ENCODE measurements around the gene PGM2L1. TPM values are rescaled to one million over a fixed set of nuclear protein-coding genes. Genes with fewer than 3 reads are reported as not detected.
A peak's percentile ranks its signal among the peaks of the same experiment; 100 is the strongest.

PGM2L1 gene
- total and polyA plus RNA-seq, 12 donors, result 0.54 to 27.8 (median 2.2) TPM

GRCh38 chr11:74327076-74327475 lies 71.2 kb downstream of the PGM2L1 start:
- Histone ChIP-seq H3K9me3 (replicated peaks in 1 of 3) (no peaks in the 10 kb centered on the region), H3K4me3 (no peak overlapping the region), H3K36me3 (replicated peaks in 1 of 2) (no peaks in the 10 kb centered on the region), H3K4me1 (replicated peaks in 1 of 2) (peaks cover 5 to 20% of the 10 kb centered on the region in 2 donors), H3K27ac (no peak overlapping the region), H3K27me3 (no peaks in the 10 kb centered on the region)
- intact Hi-C loops (cut with DNase I), result no loop called here
- WGBS, 4 donors, result 83 to 96% (median 91%) methylated on average over 1 of the region's 1 CpG
- no peak for DNase-seq
- TF ChIP-seq CTCF (IDR thresholded peaks at IDR 0.05) (no peak), POLR2A (IDR thresholded peaks at IDR 0.05) (no peak)

- peak in 1 of 7 donors; percentile 9 for DNase-seq
- intact Hi-C loops (cut with DNase I), result no loop called here
- no peak for TF ChIP-seq CTCF (IDR thresholded peaks at IDR 0.05)
- 75 to 82% (median 79%) methylated on average over 5 of the region's 5 CpGs for WGBS, 4 donors
- no peaks in the 10 kb centered on the region for H3K27me3 ChIP-seq
- no peak overlapping the region for H3K4me3 ChIP-seq
- H3K27ac ChIP-seq, result no peak overlapping the region
- H3K36me3 ChIP-seq (replicated peaks in 1 of 2), result no peaks in the 10 kb centered on the region
- H3K4me1 ChIP-seq (replicated peaks in 1 of 2), result peaks cover 5 to 24% of the 10 kb centered on the region in 2 donors
- no peaks in the 10 kb centered on the region for H3K9me3 ChIP-seq (replicated peaks in 1 of 3)
These were observed 71.6 kb downstream of the PGM2L1 start for GRCh38 chr11:74326665-74327064.

GRCh38 chr11:74325649-74326645 lies 72.3 kb downstream of the PGM2L1 start:
- Histone ChIP-seq H3K27ac (peak overlapping the region in 2 of 5 donors; percentile 30 to 48), H3K27me3 (no peaks in the 10 kb centered on the region), H3K9me3 (replicated peaks in 1 of 3) (no peaks in the 10 kb centered on the region), H3K4me3 (no peak overlapping the region), H3K4me1 (replicated peaks in 1 of 2) (peaks cover 5 to 31% of the 10 kb centered on the region in 2 donors), H3K36me3 (replicated peaks in 1 of 2) (no peaks in the 10 kb centered on the region)
- intact Hi-C loops (cut with DNase I), result no loop called here
- 53 to 62% (median 56%) methylated on average over 6 to 7 of the region's 7 CpGs for WGBS, 4 donors
- peak; percentile 78 to 96 (median 90) for DNase-seq
- TF ChIP-seq CTCF (IDR thresholded peaks at IDR 0.05) (no peak), POLR2A (IDR thresholded peaks at IDR 0.05) (no peak)

DNA sequence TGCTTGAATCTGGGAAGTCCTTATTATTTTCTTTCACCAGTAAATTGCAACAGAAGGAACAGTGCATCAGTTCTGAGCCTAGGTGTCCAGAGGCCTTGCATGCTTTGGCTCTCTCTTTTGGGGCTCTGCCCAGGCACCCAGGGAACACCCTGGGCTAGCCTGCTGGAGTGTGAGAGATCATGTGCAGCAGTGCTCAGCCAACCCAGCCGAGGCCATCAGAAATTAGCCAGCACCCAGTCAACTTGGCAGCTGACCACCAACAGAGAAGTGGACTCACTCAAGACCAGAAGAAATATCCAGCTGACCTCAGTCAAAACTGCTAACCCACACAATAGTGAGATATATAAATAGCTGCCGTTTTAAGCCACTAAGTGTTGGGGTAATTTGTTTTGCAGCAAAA lies 75.6 kb downstream of the PGM2L1 start:
- TF ChIP-seq POLR2A (IDR thresholded peaks at IDR 0.05), result no peak
- TF ChIP-seq CTCF (IDR thresholded peaks at IDR 0.05), result no peak
- H3K27me3 ChIP-seq, result no peaks in the 10 kb centered on the region
- WGBS, 4 donors, result 37 to 73% (median 46%) methylated on average over 1 to 2 of the region's 2 CpGs
- DNase-seq, result peak in 6 of 7 donors; percentile 39 to 65 (median 52)
- no peaks in the 10 kb centered on the region for H3K9me3 ChIP-seq (replicated peaks in 1 of 3)
- peaks cover 5 to 51% of the 10 kb centered on the region in 2 donors for H3K4me1 ChIP-seq (replicated peaks in 1 of 2)
- H3K4me3 ChIP-seq, result no peak overlapping the region
- H3K36me3 ChIP-seq (replicated peaks in 1 of 2), result no peaks in the 10 kb centered on the region
- peak overlapping the region in 1 of 5 donors; percentile 15 for H3K27ac ChIP-seq
- intact Hi-C loops (cut with DNase I), result loop anchor here in 1 of 2 donors (5.0 kb wide), 1 partner anchor 65 kb away; no protein-coding TSS in a partner anchor

Measured in adrenal gland (tissue), 12 donors.